CD4-positive, alpha-beta T cell (primary cell): ENCODE measurements around the gene FAM53A. TPM values are rescaled to one million over a fixed set of nuclear protein-coding genes. Genes with fewer than 3 reads are reported as not detected.
"Not testable (repeated sequence)": the region's sequence is repeated elsewhere in the genome, so short reads cannot be mapped to it uniquely, and the experiment has no call there.

ENCODE experiments used
- ATAC-seq: fragments of 200-7000 bp; cut with Tn5 transposase; one replicate; pipeline ENCODE4 v1.10.0; 2022; ENCODE audit warnings: mild to moderate bottlenecking; ENCODE audit not compliant: poor library complexity
- CTCF ChIA-PET: fragments of 350-600 bp; sonication (Branson Sonifier 250); formaldehyde crosslinking; loops from one replicate; lab custom pipeline; 2021; ENCODE audit warnings: antibody characterized with exemption, inconsistent platforms; lab: Charles Lee
- POLR2A ChIA-PET: fragments of 350-600 bp; sonication (Branson Sonifier 250); formaldehyde crosslinking; loops from one replicate; lab custom pipeline; 2021; ENCODE audit warnings: antibody characterized with exemption, inconsistent platforms; lab: Charles Lee
- DNase-seq, 14 experiments: peaks; one replicate each; pipeline ENCODE4 v3.0.0-alpha.2; 2013 to 2020; ENCODE audit warnings: mixed read lengths in 2 of 14
- H3K27ac ChIP-seq, 2 donors: one replicate each; pipeline versions ENCODE4 v1.5.1 to v1.7.0; 2013; ENCODE audit warnings: low read length in 2 of 2, low read depth in 1 of 2, mild to moderate bottlenecking in 1 of 2
- H3K27me3 ChIP-seq, 2 experiments: 1 replicate in 1 of 2; 2 replicates in 1 of 2; pipeline versions ENCODE4 v1.6.1 to v1.7.0; 2013; ENCODE audit warnings: low read length in 2 of 2, control low read depth in 1 of 2, mild to moderate bottlenecking in 1 of 2, moderate library complexity in 1 of 2; ENCODE audit not compliant: insufficient read depth in 2 of 2, control insufficient read depth in 1 of 2
- H3K36me3 ChIP-seq: one replicate; pipeline ENCODE4 v1.6.1; 2013; ENCODE audit warnings: low read length, control low read depth; ENCODE audit not compliant: insufficient read depth
- H3K4me1 ChIP-seq: one replicate; pipeline ENCODE4 v1.6.1; 2013; ENCODE audit warnings: low read length, control low read depth; ENCODE audit not compliant: insufficient read depth
- H3K4me3 ChIP-seq: one replicate; pipeline ENCODE4 v1.5.1; 2013; ENCODE audit warnings: mild to moderate bottlenecking, low read length, moderate library complexity
- H3K9me3 ChIP-seq, 2 experiments: 1 replicate in 1 of 2; 2 replicates in 1 of 2; pipeline versions ENCODE4 v1.6.1 to v1.7.0; 2013; ENCODE audit warnings: low read length in 2 of 2, mild to moderate bottlenecking in 2 of 2, control low read depth in 1 of 2, moderate library complexity in 1 of 2; ENCODE audit not compliant: control insufficient read depth in 1 of 2, insufficient read depth in 1 of 2
- H3K27ac Mint-ChIP-seq: one replicate; pipeline ENCODE4 v1.8.0; 2020; ENCODE audit warnings: mixed read lengths
- H3K27me3 Mint-ChIP-seq: one replicate; pipeline ENCODE4 v1.8.0; 2021; ENCODE audit warnings: mixed read lengths
- H3K36me3 Mint-ChIP-seq: one replicate; pipeline ENCODE4 v1.8.0; 2021; ENCODE audit warnings: low read depth, mixed read lengths
- H3K4me1 Mint-ChIP-seq: one replicate; pipeline ENCODE4 v1.8.0; 2021; ENCODE audit warnings: low read depth, mixed read lengths
- H3K4me3 Mint-ChIP-seq: one replicate; pipeline ENCODE4 v1.8.0; 2020; ENCODE audit warnings: mild to moderate bottlenecking, mixed read lengths
- H3K9me3 Mint-ChIP-seq: one replicate; pipeline ENCODE4 v1.8.0; 2020; ENCODE audit warnings: mixed read lengths
- CTCF ChIP-seq: fragments of 200-600 bp; IDR thresholded peaks from one replicate; pipeline ENCODE4 v1.8.0; 2022; ENCODE audit warnings: antibody characterized with exemption, mild to moderate bottlenecking
- intact Hi-C, 2 experiments: fragments of 100-400 bp; cut with DNase I in 1 of 2; cut with micrococcal nuclease in 1 of 2; formaldehyde crosslinking; loops; one replicate each; pipeline versions ENCODE4 v1.15.1 to v1.9.0; 2023 to 2025; cut with DNase I, micrococcal nuclease
- total RNA-seq, 174 experiments: library from RNA in 2 of 174; stranded (reverse) in 2 of 174; gene quantifications; one replicate each; pipeline ENCODE4 v1.2.3 and lab custom pipeline; 2021 to 2026

FAM53A gene
- total RNA-seq, 2 experiments from 2014 or later = 0.93 to 2.4 TPM

DNA sequence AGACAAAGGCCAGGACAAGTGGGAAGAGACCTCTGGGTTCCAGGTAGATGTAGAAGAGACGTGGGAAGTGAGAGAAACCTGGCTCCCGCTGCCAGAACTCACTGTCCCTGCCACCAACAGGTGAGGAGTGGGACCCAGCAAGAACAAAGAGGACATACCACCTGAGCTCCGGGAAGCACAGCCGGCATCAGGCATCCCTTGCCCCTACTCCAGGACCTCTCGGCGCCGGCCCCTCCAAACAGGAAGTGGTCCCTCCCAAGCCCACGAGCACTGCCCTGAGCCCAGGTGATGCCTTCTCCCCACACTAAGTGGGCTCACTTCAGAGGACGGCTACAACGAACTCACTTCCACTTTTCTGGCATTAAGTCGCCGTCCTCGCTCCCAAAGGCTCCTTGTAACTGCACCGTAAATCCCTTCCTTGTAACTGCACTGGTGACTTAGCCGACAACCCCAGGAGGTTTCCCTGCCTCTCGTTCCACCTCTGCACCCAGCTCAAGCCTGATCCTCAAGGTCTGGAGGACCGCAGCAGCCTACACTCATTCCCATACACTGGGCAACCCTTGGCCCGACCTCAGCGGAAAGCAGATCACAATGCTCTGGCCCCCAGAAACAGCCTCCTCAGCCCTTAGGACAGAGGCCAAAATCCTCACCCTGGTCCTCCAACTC, 8.8 kb downstream of the FAM53A start:
- H3K9me3 ChIP-seq = peaks cover 0 to 8% of the 10 kb centered on the region in 2 experiments
- DNase-seq (no peak), ATAC-seq (no peak)
- H3K27ac ChIP-seq = no peak overlapping the region
- ChIA-PET POLR2A (no interaction called here), CTCF (no interaction called here)
- no peaks in the 10 kb centered on the region for H3K36me3 Mint-ChIP-seq
- H3K4me1 ChIP-seq = no peaks in the 10 kb centered on the region
- no peaks in the 10 kb centered on the region for H3K9me3 Mint-ChIP-seq
- H3K27ac Mint-ChIP-seq = no peak overlapping the region
- H3K36me3 ChIP-seq = no peaks in the 10 kb centered on the region
- H3K27me3 ChIP-seq = no peaks in the 10 kb centered on the region
- H3K4me3 Mint-ChIP-seq = no peak overlapping the region
- no peak overlapping the region for H3K4me3 ChIP-seq
- intact Hi-C loops = no loop called here
- no peaks in the 10 kb centered on the region for H3K27me3 Mint-ChIP-seq
- no peak for TF ChIP-seq CTCF
- H3K4me1 Mint-ChIP-seq = no peaks in the 10 kb centered on the region

DNA sequence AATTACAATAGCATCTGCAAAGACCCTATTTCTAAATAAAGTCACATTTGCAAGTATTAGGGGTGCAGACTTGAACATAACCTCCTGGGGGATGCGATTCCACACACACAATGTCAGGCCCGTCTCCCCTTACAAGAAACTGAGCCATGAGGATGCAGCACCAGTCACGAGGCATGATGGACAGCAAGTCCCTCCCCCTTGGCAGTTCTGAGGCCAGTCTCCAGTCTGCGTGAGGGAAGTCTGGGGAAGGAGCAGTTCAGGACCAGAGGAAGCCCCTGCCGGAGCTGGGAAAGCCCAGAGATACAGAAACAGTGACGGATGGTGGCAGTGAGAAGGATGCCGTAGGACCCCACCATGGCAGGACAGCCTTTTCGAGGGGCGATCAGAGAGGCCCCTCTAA, 9.4 kb downstream of the FAM53A start:
- Mint-ChIP-seq H3K27me3 (no peaks in the 10 kb centered on the region), H3K9me3 (no peaks in the 10 kb centered on the region), H3K27ac (no peak overlapping the region), H3K4me1 (no peaks in the 10 kb centered on the region), H3K4me3 (no peak overlapping the region), H3K36me3 (no peaks in the 10 kb centered on the region)
- Histone ChIP-seq H3K4me1 (no peaks in the 10 kb centered on the region), H3K4me3 (no peak overlapping the region), H3K27ac (no peak overlapping the region), H3K9me3 (peaks cover 0 to 8% of the 10 kb centered on the region in 2 experiments), H3K27me3 (no peaks in the 10 kb centered on the region), H3K36me3 (no peaks in the 10 kb centered on the region)
- ChIA-PET POLR2A (interaction anchor here (0.7 kb wide), 1 partner anchor 78 kb away, joined by 3 read pairs; no protein-coding TSS in a partner anchor), CTCF (no interaction called here)
- DNase-seq = no peak
- ATAC-seq = no peak
- no peak for TF ChIP-seq CTCF
- intact Hi-C loops = no loop called here

DNA sequence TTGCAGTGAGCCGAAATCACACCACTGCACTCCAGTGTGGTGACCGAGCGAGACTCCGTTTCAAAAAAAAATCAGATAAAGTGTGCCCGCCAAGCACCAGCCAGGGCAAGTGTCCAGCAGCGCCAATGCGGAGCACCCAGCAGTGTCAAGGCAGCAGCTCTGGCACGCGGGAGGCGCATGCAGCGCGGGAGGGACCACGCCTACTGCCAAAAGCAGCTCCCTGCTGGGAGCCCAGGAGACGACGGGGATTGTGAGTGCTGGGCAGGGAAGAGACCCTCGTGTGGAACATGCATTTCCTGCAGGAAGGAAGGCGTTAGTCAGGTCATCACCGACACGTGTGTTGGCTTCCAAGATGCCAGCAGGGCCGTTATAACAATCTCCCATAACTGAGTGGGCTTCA, 10.4 kb downstream of the FAM53A start:
- Mint-ChIP-seq H3K4me3 (no peak overlapping the region), H3K36me3 (no peaks in the 10 kb centered on the region), H3K9me3 (no peaks in the 10 kb centered on the region), H3K4me1 (no peaks in the 10 kb centered on the region), H3K27ac (no peak overlapping the region), H3K27me3 (no peaks in the 10 kb centered on the region)
- ChIA-PET POLR2A (interaction anchor here (0.7 kb wide), 1 partner anchor 50 kb away, joined by 4 read pairs; no protein-coding TSS in a partner anchor), CTCF (no interaction called here)
- intact Hi-C loops = no loop called here
- H3K27ac ChIP-seq = no peak overlapping the region
- H3K9me3 ChIP-seq = peaks cover 0 to 8% of the 10 kb centered on the region in 2 experiments
- TF ChIP-seq CTCF = no peak
- no peak overlapping the region for H3K4me3 ChIP-seq
- no peaks in the 10 kb centered on the region for H3K4me1 ChIP-seq
- DNase-seq = no peak
- no peaks in the 10 kb centered on the region for H3K27me3 ChIP-seq
- no peaks in the 10 kb centered on the region for H3K36me3 ChIP-seq
- ATAC-seq = no peak

DNA sequence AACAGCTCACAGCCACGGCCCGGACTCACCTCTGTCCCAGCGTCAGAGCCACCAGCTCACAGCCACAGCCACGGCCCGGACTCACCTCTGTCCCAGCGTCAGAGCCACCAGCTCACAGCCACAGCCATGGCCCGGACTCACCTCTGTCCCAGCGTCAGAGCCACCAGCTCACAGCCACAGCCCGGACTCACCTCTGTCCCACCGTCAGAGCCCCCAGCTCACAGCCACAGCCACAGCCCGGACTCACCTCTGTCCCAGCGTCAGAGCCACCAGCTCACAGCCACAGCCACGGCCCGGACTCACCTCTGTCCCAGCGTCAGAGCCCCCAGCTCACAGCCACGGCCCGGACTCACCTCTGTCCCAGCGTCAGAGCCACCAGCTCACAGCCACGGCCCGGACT, 13.1 kb downstream of the FAM53A start:
- CTCF ChIA-PET, ATAC-seq, H3K4me1 ChIP-seq, DNase-seq, H3K4me3 ChIP-seq, intact Hi-C loops, POLR2A ChIA-PET, H3K27me3 Mint-ChIP-seq, H3K27ac Mint-ChIP-seq, H3K27ac ChIP-seq, H3K36me3 ChIP-seq, H3K9me3 ChIP-seq, H3K4me1 Mint-ChIP-seq, H3K9me3 Mint-ChIP-seq, H3K27me3 ChIP-seq, H3K4me3 Mint-ChIP-seq, H3K36me3 Mint-ChIP-seq: not testable (repeated sequence)
